BLaER1 treated with 17β-estradiol and CSF1 and Interleukin-3, amounts not matched to agents 10 nM and 100 nM (cell line): ENCODE results near the gene ING5.

Experiments used
- H3K27ac ChIP-seq, 11 experiments: shearing (Covaris generic); formaldehyde crosslinking; 2 replicates each; pipeline ENCODE4 v1.8.1; 2022
- H3K27me3 ChIP-seq, 11 experiments: shearing (Covaris generic); formaldehyde crosslinking; 2 replicates each; pipeline ENCODE4 v1.8.1; 2022
- H3K36me3 ChIP-seq, 11 experiments: shearing (Covaris generic); formaldehyde crosslinking; 2 replicates each; pipeline ENCODE4 v1.8.1; 2022
- H3K4me1 ChIP-seq, 10 experiments: shearing (Covaris generic); formaldehyde crosslinking; 2 replicates each; pipeline ENCODE4 v1.8.1; 2022
- H3K4me2 ChIP-seq, 11 experiments: shearing (Covaris generic); formaldehyde crosslinking; 2 replicates each; pipeline ENCODE4 v1.8.1; 2022
- H3K4me3 ChIP-seq, 10 experiments: shearing (Covaris generic); formaldehyde crosslinking; 2 replicates each; pipeline ENCODE4 v1.8.1; 2022
- H3K9ac ChIP-seq, 11 experiments: shearing (Covaris generic); formaldehyde crosslinking; 2 replicates each; pipeline ENCODE4 v1.8.1; 2022
- H3K9me3 ChIP-seq, 11 experiments: shearing (Covaris generic); formaldehyde crosslinking; replicated peaks in 1 of 11; 2 replicates each; pipeline ENCODE4 v1.8.1; 2022
- H4K20me1 ChIP-seq, 11 experiments: shearing (Covaris generic); formaldehyde crosslinking; 2 replicates each; pipeline ENCODE4 v1.8.1; 2022
- Cebpa-rat ChIP-seq, 11 experiments: shearing (Covaris generic); IDR thresholded peaks; 2 replicates each; pipeline ENCODE4 v1.8.1; 2022

ING5 gene

DNA sequence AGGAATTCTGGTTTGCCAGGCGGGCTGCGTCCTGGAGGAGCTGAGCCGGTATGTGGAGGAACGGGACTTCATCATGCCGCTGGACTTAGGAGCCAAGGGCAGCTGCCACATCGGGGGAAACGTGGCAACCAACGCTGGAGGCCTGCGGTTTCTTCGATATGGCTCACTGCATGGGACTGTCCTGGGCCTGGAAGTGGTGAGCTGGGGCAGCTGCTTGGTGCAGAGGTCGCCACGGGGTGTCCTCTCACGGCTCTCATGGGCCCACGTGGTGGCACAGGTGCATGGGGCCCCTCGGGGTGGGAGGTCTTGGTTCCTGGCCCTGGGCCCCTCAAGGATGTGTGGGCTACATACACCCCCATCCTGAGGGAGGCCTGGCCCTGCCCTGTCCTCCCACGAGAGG lies 41.8 kb downstream of the ING5 start:
- Histone ChIP-seq H4K20me1 (peaks cover 0 to 43% (median under 1%) of the 10 kb centered on the region in 11 experiments; a peak in 9 of 22 replicates), H3K27me3 (no peaks in the 10 kb centered on the region), H3K9me3 (peaks cover 0 to 17% (median 4%) of the 10 kb centered on the region in 11 experiments; a peak in 7 of 22 replicates), H3K27ac (peak overlapping the region in 9 of 11 experiments; percentile 69 to 85 (median 78); a peak in 18 of 22 replicates), H3K9ac (peak overlapping the region in 10 of 11 experiments; percentile 36 to 75 (median 66); a peak in 16 of 22 replicates), H3K4me2 (peak overlapping the region; percentile 71 to 99 (median 93)), H3K4me3 (peak overlapping the region in 3 of 10 experiments; percentile 12 to 31 (median 30); a peak in 4 of 20 replicates), H3K4me1 (peaks cover 71 to 87% (median 79%) of the 10 kb centered on the region in 10 experiments), H3K36me3 (peaks cover 15 to 51% (median 25%) of the 10 kb centered on the region in 11 experiments; a peak in 20 of 22 replicates)
- no peak for TF ChIP-seq Cebpa-rat (IDR thresholded peaks at IDR 0.05)

DNA sequence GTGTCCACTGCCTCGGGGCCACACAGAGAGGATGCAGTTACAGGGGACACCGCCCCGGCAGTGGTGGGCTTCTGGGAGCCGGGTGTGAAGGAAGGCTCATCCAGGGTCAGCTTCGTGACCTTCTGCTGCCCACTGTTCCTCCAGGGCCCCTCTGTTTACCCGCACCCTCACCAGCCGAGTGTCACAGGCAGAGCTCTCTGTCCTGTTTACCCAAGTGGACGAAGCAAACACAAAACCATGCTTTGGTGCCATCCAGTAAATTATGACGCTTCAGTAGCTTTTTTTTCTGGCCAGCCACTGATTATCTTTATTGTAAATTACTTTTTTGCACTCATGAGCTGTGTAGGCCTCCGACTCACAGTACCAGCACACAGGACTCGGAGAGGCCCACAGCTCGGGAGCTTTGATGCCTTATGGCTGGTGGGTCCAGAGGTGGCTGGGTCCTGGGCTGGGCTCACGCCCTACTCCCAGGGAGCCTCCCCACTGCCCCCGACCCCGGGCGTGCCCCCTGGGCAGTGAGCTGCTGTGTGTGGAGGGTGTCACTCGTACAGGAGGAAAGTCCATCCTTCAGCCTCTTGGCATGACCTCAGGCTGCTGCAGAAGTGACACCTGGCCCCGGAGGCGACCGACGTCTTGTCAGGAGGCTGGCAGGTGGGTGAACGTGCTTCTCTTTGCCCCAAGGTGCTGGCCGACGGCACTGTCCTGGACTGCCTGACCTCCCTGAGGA lies 42.4 kb downstream of the ING5 start:
- Histone ChIP-seq H3K27ac (peak overlapping the region in 9 of 11 experiments; percentile 69 to 85 (median 78); a peak in 18 of 22 replicates), H3K36me3 (peaks cover 17 to 53% (median 30%) of the 10 kb centered on the region in 11 experiments; a peak in 21 of 22 replicates), H3K4me1 (peaks cover 65 to 84% (median 75%) of the 10 kb centered on the region in 10 experiments), H3K4me3 (peak overlapping the region in 2 of 10 experiments; percentile 14 to 30; a peak in 2 of 20 replicates), H3K27me3 (no peaks in the 10 kb centered on the region), H3K9ac (peak overlapping the region in 10 of 11 experiments; percentile 36 to 75 (median 66); a peak in 19 of 22 replicates), H3K4me2 (peak overlapping the region; percentile 71 to 99 (median 93)), H4K20me1 (peaks cover 0 to 37% (median 0%) of the 10 kb centered on the region in 11 experiments; a peak in 8 of 22 replicates), H3K9me3 (peaks cover 0 to 17% (median 4%) of the 10 kb centered on the region in 11 experiments; a peak in 7 of 22 replicates)
- no peak for TF ChIP-seq Cebpa-rat (IDR thresholded peaks at IDR 0.05)

DNA sequence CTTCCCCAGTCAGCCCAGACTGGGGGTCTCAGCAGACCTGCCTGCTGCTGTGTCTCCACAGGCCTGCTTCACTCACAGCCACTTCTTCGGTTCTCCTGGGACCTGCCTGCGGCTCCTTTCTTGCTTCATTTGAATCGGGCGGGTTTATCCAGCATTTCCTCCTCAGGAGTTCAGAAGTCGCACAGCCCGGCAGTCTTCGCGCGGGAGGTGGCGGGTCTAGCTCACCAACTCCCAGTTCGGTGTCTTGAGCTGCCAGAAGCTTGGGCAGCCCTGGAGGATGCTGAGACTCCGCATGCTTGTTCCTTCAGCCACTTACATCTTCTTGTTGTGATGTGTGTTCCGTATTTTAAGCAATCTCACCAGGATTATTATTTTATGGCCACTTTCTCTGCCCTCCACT lies 43.4 kb downstream of the ING5 start:
- Histone ChIP-seq H3K27me3 (no peaks in the 10 kb centered on the region), H3K9me3 (peaks cover 0 to 17% (median 4%) of the 10 kb centered on the region in 11 experiments; a peak in 7 of 22 replicates), H3K27ac (peak overlapping the region in 10 of 11 experiments; percentile 12 to 85 (median 76); a peak in 19 of 22 replicates), H3K4me3 (no peak overlapping the region), H3K9ac (peak overlapping the region in 9 of 11 experiments; percentile 43 to 75 (median 67); a peak in 18 of 22 replicates), H4K20me1 (peaks cover 0 to 26% (median 0%) of the 10 kb centered on the region in 11 experiments; a peak in 8 of 22 replicates), H3K4me2 (peak overlapping the region; percentile 71 to 99 (median 93)), H3K4me1 (peaks cover 61 to 84% (median 75%) of the 10 kb centered on the region in 10 experiments), H3K36me3 (peaks cover 18 to 57% (median 34%) of the 10 kb centered on the region in 11 experiments; a peak in 21 of 22 replicates)
- TF ChIP-seq Cebpa-rat (IDR thresholded peaks at IDR 0.05), result peak in 1 of 11 experiments; percentile 24; a peak in 2 of 22 replicates

DNA sequence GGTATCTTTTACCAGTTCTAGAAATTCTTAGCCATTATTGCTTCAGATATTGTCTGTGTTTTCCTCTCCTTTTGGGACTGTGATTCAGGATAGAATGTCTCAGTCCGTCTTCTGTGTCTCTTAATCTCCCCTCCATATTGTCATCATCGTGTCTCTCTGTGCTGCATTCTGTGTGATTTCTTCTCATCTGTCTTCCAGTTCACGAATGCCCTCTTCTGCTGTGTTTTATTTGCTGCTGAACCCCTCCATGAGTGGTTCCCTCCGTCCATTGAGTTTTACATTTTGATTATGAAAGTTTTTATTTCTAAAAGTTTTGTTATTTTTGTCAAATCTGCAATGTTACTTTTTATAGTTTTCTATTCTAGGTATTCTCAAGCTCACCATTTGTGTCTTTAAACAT lies 44.2 kb downstream of the ING5 start:
- Histone ChIP-seq H3K36me3 (peaks cover 18 to 58% (median 34%) of the 10 kb centered on the region in 11 experiments; a peak in 21 of 22 replicates), H3K4me1 (peaks cover 61 to 84% (median 75%) of the 10 kb centered on the region in 10 experiments), H3K9me3 (peaks cover 0 to 17% (median 4%) of the 10 kb centered on the region in 11 experiments; a peak in 7 of 22 replicates), H3K9ac (peak overlapping the region in 8 of 11 experiments; percentile 55 to 75 (median 68); a peak in 12 of 22 replicates), H4K20me1 (peaks cover 0 to 21% (median 0%) of the 10 kb centered on the region in 11 experiments; a peak in 6 of 22 replicates), H3K4me2 (peak overlapping the region; percentile 71 to 99 (median 93); a peak in 21 of 22 replicates), H3K27me3 (no peaks in the 10 kb centered on the region), H3K27ac (peak overlapping the region in 8 of 11 experiments; percentile 71 to 85 (median 79); a peak in 15 of 22 replicates), H3K4me3 (no peak overlapping the region)
- TF ChIP-seq Cebpa-rat (IDR thresholded peaks at IDR 0.05), result no peak

DNA sequence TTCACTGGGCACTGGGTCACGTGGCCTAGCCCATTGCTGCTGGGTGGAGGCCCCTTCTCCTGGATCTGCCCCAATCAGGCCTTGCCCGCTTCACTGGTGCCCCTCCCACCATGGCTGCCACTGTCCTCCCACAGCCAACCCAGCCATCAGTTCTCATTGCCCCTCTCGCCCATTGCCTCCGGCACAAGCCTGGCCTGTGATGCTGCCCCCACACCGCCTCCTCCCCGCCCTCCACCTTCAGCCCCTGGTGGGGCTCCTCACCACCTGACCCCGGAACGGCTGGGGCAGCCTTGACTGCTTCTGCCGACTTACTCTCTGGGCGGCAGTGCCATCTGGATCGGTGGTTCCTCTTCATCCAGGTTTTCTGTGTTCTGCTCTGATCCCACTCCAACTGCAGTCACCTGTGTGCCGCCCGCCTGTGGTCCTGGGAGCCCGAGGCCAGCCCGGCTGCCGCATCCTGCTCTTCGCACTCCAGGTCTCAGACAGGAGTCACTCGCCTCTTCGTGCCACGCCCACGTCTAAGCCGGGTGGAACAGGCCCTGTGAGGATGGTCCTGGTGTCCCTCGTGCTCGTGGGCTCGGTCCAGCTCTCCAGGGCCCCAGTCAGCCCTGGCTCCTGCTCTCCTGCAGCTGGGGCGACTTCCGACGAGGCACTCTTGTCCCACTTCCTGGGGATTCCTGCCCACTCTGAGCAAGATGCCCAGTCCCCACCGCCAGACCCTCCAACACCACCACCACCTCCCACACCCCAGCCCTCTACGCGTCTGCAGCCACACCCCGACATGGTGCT lies 46.8 kb downstream of the ING5 start:
- TF ChIP-seq Cebpa-rat (IDR thresholded peaks at IDR 0.05), result no peak
- H3K4me3 ChIP-seq, result no peak overlapping the region
- peaks cover 0 to 17% (median 4%) of the 10 kb centered on the region in 11 experiments; a peak in 7 of 22 replicates for H3K9me3 ChIP-seq
- H4K20me1 ChIP-seq, result peaks cover 0 to 14% (median 0%) of the 10 kb centered on the region in 11 experiments; a peak in 5 of 22 replicates
- 0 out of 22 replicates have a peak overlapping the region, but pooled peaks of 1 of the 11 experiments have one; percentile 89 for H3K4me2 ChIP-seq
- H3K9ac ChIP-seq, result no peak overlapping the region
- peaks cover 52 to 73% (median 65%) of the 10 kb centered on the region in 10 experiments for H3K4me1 ChIP-seq
- peaks cover 23 to 80% (median 46%) of the 10 kb centered on the region in 11 experiments; a peak in 21 of 22 replicates for H3K36me3 ChIP-seq
- H3K27ac ChIP-seq, result no peak overlapping the region
- no peaks in the 10 kb centered on the region for H3K27me3 ChIP-seq

DNA sequence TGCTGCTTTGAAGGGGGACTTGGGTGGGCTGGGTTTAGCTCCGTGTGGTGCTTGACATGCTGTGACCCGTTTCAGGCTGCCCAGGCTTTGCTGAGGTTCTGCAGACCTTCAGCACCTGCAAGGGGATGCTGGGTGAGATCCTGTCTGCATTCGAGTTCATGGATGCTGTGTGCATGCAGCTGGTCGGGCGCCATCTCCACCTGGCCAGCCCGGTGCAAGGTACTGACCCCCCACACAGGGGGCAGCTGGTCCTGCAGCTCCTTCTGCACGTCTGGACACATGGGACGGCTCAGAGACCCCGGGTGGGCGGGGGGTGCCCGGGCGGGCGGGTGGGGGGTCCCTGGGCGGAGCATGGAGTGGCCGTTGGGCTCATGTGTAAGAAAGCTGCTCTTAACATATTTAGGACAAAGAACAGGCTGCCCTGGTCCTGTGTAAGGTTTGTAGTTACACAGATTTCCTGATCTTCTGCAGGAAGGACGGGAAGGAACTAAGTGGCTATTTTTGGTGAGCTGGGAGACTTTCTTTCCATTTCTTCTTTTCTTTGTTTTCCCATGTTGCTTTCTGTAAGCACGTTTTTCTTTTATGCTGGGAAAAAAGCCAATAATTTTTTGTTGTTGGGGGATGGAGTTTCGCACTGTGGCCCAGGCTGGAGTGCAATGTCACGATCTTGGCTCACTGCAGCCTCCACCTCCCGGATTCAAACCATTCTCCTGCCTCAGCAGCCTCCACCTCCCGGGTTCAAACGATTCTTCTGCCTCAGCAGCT lies 48.4 kb downstream of the ING5 start:
- H3K27ac ChIP-seq, result peak overlapping the region; percentile 13 to 62 (median 50); a peak in 16 of 22 replicates
- H3K4me2 ChIP-seq, result peak overlapping the region; percentile 76 to 92 (median 89)
- peaks cover 24 to 82% (median 47%) of the 10 kb centered on the region in 11 experiments for H3K36me3 ChIP-seq
- H3K27me3 ChIP-seq, result no peaks in the 10 kb centered on the region
- H3K9ac ChIP-seq, result peak overlapping the region; percentile 23 to 65 (median 57); a peak in 19 of 22 replicates
- peaks cover 0 to 17% (median 4%) of the 10 kb centered on the region in 11 experiments; a peak in 7 of 22 replicates for H3K9me3 ChIP-seq
- no peak for TF ChIP-seq Cebpa-rat (IDR thresholded peaks at IDR 0.05)
- H3K4me3 ChIP-seq, result peak overlapping the region in 6 of 10 experiments; percentile 1 to 51 (median 32); a peak in 9 of 20 replicates
- H4K20me1 ChIP-seq, result peaks cover 0 to 10% (median 0%) of the 10 kb centered on the region in 11 experiments; a peak in 1 of 22 replicates
- peaks cover 36 to 60% (median 51%) of the 10 kb centered on the region in 10 experiments for H3K4me1 ChIP-seq

DNA sequence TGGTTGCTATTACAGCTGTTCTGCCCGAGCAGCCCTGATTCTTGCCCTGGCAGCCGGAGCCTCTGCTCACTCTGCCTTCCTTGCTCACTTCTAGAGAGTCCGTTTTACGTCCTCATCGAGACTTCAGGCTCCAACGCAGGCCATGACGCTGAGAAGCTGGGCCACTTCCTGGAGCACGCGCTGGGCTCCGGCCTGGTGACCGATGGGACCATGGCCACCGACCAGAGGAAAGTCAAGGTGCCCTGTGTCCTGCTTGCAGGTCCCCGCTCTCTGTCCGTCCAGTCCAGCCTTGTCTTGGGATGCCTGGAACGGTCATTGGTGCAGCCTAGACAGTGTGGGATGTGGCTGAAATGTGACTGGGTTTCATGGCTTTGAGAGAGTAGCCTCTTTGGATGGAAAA lies 49.3 kb downstream of the ING5 start:
- peaks cover 0 to 17% (median 4%) of the 10 kb centered on the region in 11 experiments; a peak in 7 of 22 replicates for H3K9me3 ChIP-seq
- H3K27me3 ChIP-seq, result no peaks in the 10 kb centered on the region
- peaks cover 0 to 10% (median 0%) of the 10 kb centered on the region in 11 experiments; a peak in 1 of 22 replicates for H4K20me1 ChIP-seq
- no peak for TF ChIP-seq Cebpa-rat (IDR thresholded peaks at IDR 0.05)
- H3K4me3 ChIP-seq, result 0 out of 20 replicates have a peak overlapping the region, but pooled peaks of 2 of the 10 experiments have one; percentile 31 to 35
- peak overlapping the region in 10 of 11 experiments; percentile 23 to 65 (median 57); a peak in 13 of 22 replicates for H3K9ac ChIP-seq
- H3K27ac ChIP-seq, result peak overlapping the region; percentile 13 to 62 (median 50); a peak in 17 of 22 replicates
- peaks cover 29 to 51% (median 42%) of the 10 kb centered on the region in 10 experiments for H3K4me1 ChIP-seq
- peak overlapping the region; percentile 76 to 92 (median 89) for H3K4me2 ChIP-seq
- H3K36me3 ChIP-seq, result peaks cover 33 to 85% (median 56%) of the 10 kb centered on the region in 11 experiments
